ENCODE measurements around the gene PRR11.
A peak's percentile ranks its signal among the peaks of the same experiment; 100 is the strongest.
"Not testable (repeated sequence)": the region's sequence is repeated elsewhere in the genome, so short reads cannot be mapped to it uniquely, and the experiment has no call there.

PRR11 gene

GRCh38 chr17:59219370-59219769, 63.8 kb downstream of the PRR11 start:
- DNase-seq (ENCODE audit: low read depth in 2 of 2, low spot score in 1 of 2), result no peak

DNA sequence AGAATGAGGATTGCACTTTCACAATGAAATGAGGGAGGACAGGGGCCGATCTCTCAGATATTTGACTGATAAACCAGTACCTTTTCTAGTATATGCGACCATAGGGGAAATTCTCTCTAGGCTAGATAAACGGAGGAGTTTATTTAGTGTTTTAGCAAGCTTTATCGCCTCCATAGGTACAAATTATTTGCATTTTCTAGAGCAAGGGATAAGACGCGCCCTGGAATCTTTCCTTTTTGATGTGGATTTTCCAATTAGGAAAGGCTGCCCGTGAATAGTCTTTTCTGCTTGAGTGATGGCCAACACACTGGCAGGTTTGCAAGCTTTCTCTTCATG, 64.4 kb downstream of the PRR11 start:
- no peak for DNase-seq (ENCODE audit: low read depth in 2 of 2, low spot score in 1 of 2)

DNA sequence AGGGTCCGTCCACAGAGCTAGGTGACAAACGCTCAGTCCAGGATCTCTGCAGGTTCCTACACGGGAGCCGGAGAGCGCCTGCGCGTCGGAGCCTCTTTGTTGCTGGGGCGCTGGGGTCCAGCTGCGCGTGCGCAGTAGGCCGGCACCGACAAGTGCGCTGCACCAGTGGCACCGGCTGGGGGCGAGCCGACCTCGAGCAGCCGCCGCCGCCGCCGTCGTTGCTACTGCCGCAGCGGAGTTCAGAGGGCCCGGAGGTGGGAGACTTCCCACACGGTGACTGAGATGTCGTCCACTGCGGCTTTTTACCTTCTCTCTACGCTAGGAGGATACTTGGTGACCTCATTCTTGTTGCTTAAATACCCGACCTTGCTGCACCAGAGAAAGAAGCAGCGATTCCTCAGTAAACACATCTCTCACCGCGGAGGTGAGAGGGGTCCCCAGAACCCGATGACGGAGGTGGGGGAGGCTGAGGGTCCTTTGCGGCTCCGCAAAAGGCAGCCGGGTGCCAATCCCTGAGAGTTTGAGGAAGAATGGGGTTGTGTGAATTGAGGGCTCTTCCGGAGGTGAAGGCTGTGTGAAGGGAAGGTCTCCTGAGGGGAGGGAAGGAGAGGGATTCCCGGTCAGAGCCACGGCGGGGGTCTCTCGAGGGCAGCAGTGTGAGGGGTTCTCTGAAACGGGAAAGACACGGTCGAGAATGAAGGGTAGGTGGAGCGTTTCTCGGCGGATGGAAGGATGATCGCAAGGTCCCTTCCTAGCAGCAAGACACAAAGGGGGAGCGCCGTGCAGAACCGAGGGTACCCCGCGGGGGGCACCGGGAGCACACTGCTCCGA, 65.0 kb downstream of the PRR11 start, which contains the start of gene GDPD1:
GDPD1 (plus strand) TSS at position 184 of the 831 bp plus-strand sequence; CDS start at position 283, 99 bp downstream.
- DNase-seq (ENCODE audit: low read depth in 2 of 2, low spot score in 1 of 2), result peak; percentile 78 to 96

- DNase-seq (ENCODE audit: low read depth in 2 of 2, low spot score in 1 of 2), result no peak
Measured at GRCh38 chr17:59221159-59221847, 65.8 kb downstream of the PRR11 start.

- no peak for DNase-seq (ENCODE audit: low read depth in 2 of 2, low spot score in 1 of 2)
Measured at GRCh38 chr17:59223813-59224212, 68.3 kb downstream of the PRR11 start.

- not testable (repeated sequence) for DNase-seq (ENCODE audit: low read depth in 2 of 2, low spot score in 1 of 2)
Measured at GRCh38 chr17:59228588-59228987, 73.0 kb downstream of the PRR11 start.

DNA sequence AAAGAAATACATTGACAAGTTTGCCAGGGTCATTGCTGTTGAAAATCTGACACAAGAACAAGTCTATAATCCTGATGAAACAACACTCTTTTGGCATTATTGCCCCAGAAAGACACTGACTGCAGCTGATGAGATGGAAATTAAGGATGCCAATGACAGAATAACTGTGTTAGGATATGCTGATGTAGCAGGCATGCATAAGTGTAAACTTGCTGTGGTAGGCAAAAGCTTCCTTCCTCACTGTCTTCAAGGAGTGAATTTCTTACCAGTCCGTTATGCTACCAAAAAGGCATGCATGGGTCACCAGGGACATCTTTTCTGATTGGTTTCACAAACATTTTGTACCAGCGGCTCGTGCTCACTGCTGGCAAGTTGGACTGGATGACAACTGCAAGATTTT, 75.2 kb downstream of the PRR11 start:
- DNase-seq (ENCODE audit: low read depth in 2 of 2, low spot score in 1 of 2), result no peak

- DNase-seq (ENCODE audit: low read depth in 2 of 2, low spot score in 1 of 2), result no peak
Measured at GRCh38 chr17:59234631-59235030, 79.1 kb downstream of the PRR11 start.

DNA sequence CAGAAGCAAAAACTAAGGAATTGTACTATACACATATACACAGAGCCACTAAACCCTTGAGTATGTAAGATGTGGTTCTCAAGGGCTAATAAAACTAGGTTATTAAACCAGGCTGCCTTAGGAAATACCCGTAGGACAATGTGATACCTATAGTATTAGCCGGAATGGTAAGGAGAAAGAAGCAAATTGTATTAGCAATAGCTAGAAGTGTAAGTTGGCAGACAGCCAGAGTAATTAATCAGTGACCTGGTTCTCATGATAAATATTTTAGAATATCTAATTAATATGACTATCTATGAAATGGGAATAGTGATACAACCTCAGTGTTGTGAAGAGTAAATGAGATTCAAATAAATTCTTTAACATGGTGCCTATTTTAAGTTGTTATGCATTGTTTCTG, 83.4 kb downstream of the PRR11 start:
- no peak for DNase-seq (ENCODE audit: low read depth in 2 of 2, low spot score in 1 of 2)

DNA sequence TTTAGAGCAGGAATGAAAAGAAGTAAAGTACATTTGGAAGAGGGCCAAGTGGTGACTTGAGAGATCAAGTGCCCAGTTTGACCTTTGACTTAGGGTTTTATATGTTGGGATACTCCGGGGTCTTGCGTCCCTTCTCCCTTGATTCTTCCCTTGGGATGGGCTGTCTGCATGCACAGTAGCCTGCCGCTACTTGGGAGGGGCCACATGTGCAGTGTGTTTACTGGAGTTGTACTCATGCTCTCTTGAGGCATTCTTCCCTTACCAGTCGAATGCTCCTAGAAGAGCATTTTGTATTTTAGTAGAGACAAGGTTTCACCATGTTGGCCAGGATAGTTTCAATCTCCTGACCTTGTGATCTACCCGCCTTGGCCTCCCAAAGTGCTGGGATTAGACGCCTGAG, 88.5 kb downstream of the PRR11 start:
- DNase-seq (ENCODE audit: low read depth in 2 of 2, low spot score in 1 of 2), result no peak
